NCI-H2227 (cell line): ENCODE measurements around the gene TRAPPC2L.

Experiments used
- DNase-seq: peaks from one replicate; lab custom pipeline; 2025; ENCODE audit not compliant: unreplicated experiment; lab: John Stamatoyannopoulos, UW

TRAPPC2L gene

DNA sequence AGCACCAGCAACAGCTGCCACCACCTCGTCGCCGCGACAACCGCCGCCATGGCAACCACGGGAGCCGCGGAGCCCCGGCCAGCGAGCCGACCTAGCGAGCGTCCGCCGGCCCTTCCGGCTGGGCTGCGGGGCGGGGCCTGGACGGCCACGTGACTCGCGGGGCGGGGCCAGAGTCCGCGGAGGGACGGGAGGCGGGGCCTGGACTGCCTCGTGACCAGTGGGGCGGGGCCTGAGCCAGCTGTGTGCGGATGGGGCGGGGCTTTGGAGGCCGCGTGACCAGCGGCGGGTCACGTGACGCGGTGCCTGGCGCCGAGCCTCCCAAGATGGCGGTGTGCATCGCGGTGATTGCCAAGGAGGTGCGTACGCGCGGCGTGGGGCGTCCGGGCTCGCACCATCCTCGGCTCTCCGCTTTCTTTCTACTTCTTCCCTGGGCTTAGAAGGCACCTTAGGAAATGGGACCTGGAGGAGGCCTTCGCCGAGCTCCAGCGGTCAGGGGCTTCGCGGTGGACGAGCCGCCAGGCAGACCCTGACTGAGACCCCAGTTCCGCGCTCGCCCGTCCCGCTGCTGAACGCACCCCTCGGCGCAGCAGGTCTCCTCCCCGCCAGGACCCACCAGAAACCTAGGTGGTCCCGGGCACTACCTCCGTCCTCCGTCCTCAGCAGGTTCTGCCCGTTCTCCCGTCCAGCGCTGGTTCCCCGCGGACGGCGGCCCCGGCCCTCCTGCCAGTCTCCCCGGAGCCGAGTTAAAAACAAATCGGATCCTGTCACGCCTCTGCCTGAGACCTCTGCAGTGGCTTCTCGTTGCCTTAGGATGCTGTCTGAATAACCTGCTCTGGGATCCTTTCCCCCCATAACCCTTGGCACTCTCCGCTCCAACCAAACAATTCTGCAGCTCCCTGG lies at the start of gene TRAPPC2L, which contains the start of gene GALNS:
Gene TRAPPC2L (plus strand): TSS at position 300 of the 900 bp plus-strand sequence. CDS start 24 bp downstream, at position 324.
Gene GALNS (minus strand): TSS at position 120 of the 900 bp plus-strand sequence. CDS start 70 bp downstream, at position 50.
- peak; percentile 96 for DNase-seq

- DNase-seq, result no peak
Measured at GRCh38 chr16:88807142-88807625, 49.7 kb upstream of the TRAPPC2L start.

DNA sequence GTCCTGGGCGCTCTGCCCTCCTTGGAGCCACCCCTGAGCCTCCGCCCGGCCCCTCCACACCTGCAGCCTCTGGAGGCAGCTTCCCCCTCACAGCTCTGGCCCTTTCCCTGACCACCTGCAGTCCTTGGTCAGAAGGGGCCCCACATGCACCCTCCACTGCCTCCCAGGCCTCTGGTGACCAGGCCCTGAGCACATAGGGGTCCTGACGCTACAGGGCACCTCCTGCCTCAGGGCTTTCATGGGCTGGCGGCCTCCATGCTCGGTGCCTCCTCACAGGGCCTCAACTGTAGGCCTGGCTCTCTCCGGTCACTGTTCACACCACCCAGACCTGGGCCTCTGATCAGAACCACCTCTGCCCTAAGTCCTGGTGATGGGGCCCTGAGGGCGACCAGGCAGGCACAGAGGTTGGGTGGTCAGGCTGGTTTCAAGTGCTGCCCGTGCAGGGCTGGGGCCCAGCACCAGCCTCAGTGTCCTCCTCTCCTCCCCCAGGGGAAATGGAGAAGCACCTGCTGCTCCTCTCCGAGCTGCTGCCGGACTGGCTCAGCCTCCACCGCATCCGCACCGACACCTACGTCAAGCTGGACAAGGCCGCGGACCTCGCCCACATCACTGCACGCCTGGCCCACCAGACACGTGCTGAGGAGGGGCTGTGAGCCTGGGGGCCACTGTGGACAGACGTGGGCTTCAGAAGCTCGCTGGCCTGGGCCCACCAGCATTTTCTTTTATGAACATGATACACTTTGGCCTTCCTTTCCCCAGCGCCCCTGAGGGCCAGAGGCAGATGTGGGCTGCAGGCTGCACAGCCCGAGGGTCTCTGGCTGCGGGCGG lies 49.1 kb upstream of the TRAPPC2L start:
- DNase-seq, result no peak

DNA sequence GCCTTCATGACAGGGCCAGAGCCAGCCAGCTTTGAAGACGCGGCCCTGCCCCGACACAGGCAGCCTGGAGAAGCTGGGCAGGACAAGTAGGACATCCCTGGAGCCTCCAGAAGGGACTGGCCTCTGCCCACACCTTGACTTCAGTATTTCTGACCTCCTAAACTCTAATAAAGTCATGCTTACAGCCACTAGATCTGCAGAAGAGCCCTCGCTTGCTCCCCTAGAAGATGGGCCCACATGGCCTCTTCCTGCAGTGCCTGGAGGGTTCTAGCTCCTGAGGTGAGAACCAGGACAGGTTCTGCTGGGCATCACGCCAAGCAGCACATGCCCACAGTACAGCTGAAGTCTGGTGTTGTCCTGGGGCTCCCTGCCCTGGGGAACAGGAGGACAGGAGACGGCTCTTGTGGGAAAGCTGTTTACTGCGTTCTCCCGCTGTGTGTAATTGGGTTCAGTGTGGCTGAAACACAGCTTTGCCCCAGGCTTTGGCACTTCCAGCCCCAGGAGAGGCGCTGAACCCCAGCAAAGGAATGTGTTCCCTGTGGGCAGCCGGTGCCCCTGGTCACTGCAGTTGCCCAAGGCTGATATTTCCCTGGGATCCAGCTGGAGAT lies 47.8 kb upstream of the TRAPPC2L start:
- DNase-seq, result no peak

- DNase-seq, result no peak
Measured at GRCh38 chr16:88809676-88810165, 47.2 kb upstream of the TRAPPC2L start.

GRCh38 chr16:88810166-88810911 lies 46.6 kb upstream of the TRAPPC2L start:
- DNase-seq, result no peak

DNA sequence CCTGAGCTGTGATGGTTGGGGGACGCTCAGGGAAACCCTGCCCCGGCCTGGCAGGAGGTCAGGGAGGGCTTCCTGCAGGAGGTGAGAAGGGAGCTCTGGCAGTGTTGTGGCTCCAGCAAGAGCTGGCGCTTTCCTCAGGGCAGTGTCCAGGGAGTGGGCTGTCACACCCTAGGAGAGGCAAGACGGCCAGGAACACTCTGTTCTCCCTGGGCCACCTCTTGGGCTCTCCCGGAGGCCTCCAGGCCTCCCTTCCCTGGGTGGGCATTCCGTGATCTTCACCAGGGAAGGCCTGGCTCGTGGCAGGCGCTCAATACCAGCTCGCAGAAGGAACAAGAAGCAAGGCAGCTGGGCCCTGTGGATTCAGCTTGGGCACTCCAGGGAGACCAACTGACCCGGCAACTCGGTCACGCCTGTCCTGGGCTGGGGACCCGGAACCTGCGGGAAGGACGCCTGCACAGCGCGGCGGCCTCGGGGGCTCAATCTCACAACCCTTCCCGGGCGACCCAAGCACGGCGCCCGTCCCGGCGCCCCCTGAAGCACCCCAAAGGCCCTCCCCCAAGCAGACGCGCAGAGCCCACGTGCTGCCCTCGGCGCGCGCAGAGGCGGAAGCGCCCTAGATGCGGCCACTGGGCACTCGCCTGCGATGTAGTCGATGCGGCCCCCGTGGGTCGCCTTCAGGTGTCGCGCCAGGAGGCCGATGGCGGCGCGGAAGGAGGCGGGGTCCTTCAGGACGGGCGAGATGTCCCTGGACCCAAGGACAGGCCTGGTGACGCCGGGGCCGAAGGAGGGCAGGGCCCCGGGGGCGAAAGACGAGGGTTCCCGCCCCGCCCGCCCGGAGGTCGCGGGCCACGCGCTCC lies 45.8 kb upstream of the TRAPPC2L start:
- DNase-seq, result peak; percentile 88

GRCh38 chr16:88811769-88812512 lies 45.0 kb upstream of the TRAPPC2L start, which contains the start of gene APRT:
APRT (minus strand) TSS chr16:88811928; CDS start chr16:88811899, 29 bp downstream.
- DNase-seq, result peak; percentile 91

DNA sequence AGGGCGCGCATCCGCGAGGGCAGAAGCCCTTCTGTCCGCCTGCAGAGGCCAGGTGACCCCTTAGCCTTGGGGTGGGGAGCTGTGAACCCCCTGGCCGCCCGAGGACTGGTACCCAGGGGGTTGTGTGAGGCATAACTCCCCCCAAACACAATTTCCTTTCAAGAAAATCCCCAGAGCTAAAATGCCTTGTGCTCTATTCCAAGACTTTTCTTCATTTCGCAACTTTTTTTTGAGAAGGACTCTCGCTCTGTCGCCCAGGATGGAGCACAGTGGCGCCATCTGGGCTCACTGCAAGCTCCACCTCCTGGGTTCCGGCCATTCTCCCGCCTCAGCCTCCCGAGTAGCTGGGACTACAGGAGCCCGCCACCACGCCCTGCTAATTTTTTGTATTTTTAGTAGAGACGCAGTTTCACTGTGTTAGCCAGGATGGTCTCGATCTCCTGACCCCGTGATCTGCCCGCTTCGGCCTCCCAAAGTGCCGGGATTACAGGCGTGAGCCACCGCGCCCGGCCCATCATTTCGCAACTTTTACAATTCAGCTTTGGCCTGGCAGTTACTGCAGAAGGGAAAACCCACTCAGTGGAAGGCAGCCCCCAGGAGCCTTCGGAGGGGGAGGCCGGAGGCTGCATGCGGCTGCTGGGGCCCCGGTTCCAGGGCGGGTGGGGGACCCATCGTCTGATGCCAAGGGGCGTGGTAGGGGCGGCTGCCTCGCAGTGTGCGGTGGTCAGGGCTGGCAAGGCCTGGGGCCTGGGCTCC lies 44.2 kb upstream of the TRAPPC2L start:
- peak; percentile 40 for DNase-seq

GRCh38 chr16:88813269-88814143 lies 43.4 kb upstream of the TRAPPC2L start:
- DNase-seq, result no peak

DNA sequence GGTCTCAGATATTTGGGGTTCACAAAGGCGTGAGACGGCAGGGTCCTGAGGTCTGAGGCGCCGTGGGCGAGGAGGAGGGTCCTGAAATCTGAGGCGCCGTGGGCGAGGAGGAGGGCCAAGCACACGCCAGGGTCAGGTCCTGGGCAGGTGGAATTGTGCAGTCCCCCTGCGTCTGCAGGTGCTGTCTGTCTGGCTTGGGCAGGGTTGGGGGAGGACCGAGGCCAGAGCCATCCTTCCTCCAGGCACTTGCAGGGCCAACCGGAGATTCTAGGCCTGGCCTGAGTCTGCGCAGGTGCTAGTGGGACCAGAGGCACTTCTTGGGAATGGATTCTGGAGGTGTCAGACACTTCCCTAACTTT lies 42.8 kb upstream of the TRAPPC2L start:
- DNase-seq, result no peak

GRCh38 chr16:88815227-88815626 lies 41.7 kb upstream of the TRAPPC2L start:
- no peak for DNase-seq

GRCh38 chr16:88815901-88816589 lies 40.9 kb upstream of the TRAPPC2L start:
- DNase-seq, result peak; percentile 33

DNA sequence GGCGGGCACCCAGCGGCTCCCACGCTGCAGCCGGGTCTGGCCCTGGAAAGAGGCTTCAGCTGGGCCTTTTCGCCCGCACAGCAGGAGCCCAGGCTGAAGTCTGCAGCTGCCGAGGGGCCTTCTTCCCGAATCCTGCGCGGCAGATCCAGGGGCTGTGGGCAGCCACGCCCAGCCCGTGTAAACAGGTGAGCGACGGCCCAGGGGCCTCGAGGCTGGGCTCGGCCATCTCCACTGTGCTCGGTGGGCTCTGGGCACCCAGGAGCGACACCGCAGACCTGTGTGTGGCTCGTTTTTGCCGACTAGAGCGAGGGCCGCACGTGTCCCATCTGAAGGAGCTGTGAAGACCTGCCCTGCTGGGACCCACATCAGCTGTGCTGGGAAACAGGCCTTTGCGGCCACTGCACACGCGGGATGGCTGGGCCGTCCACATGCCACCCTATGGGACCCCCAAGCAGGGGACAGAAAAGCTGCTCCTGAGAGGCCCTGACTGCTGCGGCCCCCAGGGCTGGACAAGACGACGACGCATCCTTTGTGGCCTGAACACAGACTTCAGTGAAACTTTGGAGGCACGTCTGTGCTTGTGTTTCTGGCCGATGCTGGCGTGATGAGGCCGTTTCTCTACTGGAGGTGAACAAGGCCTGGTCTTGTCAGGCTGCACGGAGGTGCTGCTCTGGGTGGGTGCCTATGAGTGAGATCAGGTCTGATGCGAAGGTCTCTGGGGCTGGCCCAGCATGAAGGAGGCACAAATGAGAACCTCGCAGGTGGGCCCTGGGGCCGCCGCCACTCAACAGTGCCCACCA lies 40.0 kb upstream of the TRAPPC2L start:
- no peak for DNase-seq

GRCh38 chr16:88817785-88818574 lies 38.9 kb upstream of the TRAPPC2L start:
- DNase-seq, result no peak
